ENCODE results near the gene CCDC148.

DNA sequence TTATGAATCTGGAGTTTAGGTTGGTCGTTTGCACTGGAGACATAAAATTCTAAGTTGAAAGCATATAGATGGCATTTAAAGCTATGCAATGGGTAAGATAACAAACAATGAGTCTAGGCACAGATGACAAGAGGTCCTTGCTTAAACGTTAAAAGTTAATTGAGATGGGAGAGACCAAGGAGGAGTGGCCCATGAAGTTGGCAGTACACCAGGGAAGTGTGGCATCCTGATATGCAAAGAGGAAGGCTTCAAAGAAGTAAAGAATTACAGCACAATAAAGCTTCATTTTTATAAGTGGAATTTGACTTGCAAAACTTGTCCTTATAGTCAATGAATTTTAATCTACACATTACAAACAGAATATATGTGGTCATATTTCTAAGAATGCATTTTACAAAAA lies 331.7 kb downstream of the CCDC148 start:
- TF ChIP-seq, protein P1, sequence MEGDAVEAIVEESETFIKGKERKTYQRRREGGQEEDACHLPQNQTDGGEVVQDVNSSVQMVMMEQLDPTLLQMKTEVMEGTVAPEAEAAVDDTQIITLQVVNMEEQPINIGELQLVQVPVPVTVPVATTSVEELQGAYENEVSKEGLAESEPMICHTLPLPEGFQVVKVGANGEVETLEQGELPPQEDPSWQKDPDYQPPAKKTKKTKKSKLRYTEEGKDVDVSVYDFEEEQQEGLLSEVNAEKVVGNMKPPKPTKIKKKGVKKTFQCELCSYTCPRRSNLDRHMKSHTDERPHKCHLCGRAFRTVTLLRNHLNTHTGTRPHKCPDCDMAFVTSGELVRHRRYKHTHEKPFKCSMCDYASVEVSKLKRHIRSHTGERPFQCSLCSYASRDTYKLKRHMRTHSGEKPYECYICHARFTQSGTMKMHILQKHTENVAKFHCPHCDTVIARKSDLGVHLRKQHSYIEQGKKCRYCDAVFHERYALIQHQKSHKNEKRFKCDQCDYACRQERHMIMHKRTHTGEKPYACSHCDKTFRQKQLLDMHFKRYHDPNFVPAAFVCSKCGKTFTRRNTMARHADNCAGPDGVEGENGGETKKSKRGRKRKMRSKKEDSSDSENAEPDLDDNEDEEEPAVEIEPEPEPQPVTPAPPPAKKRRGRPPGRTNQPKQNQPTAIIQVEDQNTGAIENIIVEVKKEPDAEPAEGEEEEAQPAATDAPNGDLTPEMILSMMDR (conservative IDR thresholded peaks at IDR 0.05; ENCODE audit: low read depth in 2 of 2), result no peak
- TF ChIP-seq POLR2AphosphoS5 (IDR thresholded peaks at IDR 0.05; ENCODE audit: low read depth) (no peak), JUNB (IDR thresholded peaks at IDR 0.05; ENCODE audit: unreplicated experiment) (no peak), EZH2 (IDR thresholded peaks at IDR 0.05; ENCODE audit: low read depth, unreplicated experiment) (no peak), ZNF114 (CRISPR knock-in tag; IDR thresholded peaks at IDR 0.05) (no peak), CREB1 (CRISPR knock-in tag; IDR thresholded peaks at IDR 0.05; ENCODE audit: low read depth) (no peak), EZH2phosphoT487 (IDR thresholded peaks at IDR 0.05; ENCODE audit: unreplicated experiment) (no peak), REST (IDR thresholded peaks at IDR 0.05; ENCODE audit: unreplicated experiment) (no peak), STAT1 (IDR thresholded peaks at IDR 0.05; ENCODE audit: unreplicated experiment) (no peak), NANOG (IDR thresholded peaks at IDR 0.05; ENCODE audit: borderline replicate concordance) (no peak), ZNF331 (CRISPR knock-in tag; IDR thresholded peaks at IDR 0.05; ENCODE audit: low read depth) (no peak)
- TF ChIP-seq, protein P2, sequence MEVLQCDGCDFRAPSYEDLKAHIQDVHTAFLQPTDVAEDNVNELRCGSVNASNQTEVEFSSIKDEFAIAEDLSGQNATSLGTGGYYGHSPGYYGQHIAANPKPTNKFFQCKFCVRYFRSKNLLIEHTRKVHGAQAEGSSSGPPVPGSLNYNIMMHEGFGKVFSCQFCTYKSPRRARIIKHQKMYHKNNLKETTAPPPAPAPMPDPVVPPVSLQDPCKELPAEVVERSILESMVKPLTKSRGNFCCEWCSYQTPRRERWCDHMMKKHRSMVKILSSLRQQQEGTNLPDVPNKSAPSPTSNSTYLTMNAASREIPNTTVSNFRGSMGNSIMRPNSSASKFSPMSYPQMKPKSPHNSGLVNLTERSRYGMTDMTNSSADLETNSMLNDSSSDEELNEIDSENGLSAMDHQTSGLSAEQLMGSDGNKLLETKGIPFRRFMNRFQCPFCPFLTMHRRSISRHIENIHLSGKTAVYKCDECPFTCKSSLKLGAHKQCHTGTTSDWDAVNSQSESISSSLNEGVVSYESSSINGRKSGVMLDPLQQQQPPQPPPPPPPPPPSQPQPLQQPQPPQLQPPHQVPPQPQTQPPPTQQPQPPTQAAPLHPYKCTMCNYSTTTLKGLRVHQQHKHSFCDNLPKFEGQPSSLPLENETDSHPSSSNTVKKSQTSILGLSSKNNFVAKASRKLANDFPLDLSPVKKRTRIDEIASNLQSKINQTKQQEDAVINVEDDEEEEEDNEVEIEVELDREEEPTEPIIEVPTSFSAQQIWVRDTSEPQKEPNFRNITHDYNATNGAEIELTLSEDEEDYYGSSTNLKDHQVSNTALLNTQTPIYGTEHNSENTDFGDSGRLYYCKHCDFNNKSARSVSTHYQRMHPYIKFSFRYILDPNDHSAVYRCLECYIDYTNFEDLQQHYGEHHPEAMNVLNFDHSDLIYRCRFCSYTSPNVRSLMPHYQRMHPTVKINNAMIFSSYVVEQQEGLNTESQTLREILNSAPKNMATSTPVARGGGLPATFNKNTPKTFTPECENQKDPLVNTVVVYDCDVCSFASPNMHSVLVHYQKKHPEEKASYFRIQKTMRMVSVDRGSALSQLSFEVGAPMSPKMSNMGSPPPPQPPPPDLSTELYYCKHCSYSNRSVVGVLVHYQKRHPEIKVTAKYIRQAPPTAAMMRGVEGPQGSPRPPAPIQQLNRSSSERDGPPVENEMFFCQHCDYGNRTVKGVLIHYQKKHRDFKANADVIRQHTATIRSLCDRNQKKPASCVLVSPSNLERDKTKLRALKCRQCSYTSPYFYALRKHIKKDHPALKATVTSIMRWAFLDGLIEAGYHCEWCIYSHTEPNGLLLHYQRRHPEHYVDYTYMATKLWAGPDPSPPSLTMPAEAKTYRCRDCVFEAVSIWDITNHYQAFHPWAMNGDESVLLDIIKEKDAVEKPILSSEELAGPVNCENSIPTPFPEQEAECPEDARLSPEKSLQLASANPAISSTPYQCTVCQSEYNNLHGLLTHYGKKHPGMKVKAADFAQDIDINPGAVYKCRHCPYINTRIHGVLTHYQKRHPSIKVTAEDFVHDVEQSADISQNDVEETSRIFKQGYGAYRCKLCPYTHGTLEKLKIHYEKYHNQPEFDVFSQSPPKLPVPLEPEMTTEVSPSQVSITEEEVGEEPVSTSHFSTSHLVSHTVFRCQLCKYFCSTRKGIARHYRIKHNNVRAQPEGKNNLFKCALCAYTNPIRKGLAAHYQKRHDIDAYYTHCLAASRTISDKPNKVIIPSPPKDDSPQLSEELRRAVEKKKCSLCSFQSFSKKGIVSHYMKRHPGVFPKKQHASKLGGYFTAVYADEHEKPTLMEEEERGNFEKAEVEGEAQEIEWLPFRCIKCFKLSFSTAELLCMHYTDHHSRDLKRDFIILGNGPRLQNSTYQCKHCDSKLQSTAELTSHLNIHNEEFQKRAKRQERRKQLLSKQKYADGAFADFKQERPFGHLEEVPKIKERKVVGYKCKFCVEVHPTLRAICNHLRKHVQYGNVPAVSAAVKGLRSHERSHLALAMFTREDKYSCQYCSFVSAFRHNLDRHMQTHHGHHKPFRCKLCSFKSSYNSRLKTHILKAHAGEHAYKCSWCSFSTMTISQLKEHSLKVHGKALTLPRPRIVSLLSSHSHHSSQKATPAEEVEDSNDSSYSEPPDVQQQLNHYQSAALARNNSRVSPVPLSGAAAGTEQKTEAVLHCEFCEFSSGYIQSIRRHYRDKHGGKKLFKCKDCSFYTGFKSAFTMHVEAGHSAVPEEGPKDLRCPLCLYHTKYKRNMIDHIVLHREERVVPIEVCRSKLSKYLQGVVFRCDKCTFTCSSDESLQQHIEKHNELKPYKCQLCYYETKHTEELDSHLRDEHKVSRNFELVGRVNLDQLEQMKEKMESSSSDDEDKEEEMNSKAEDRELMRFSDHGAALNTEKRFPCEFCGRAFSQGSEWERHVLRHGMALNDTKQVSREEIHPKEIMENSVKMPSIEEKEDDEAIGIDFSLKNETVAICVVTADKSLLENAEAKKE (CRISPR knock-in tag; IDR thresholded peaks at IDR 0.05), result no peak

All from GM23338 (cell line).